Glomerular visceral epithelial cell (primary cell): ENCODE measurements around the gene DNASE1L1.
A peak's percentile ranks its signal among the peaks of the same experiment; 100 is the strongest.
"Not testable (repeated sequence)": the region's sequence is repeated elsewhere in the genome, so short reads cannot be mapped to it uniquely, and the experiment has no call there.

Source experiments
- DNase-seq: peaks from one replicate; pipeline ENCODE4 v3.0.0-alpha.2; 2016; ENCODE audit errors: extremely low spot score

DNASE1L1 gene

DNA sequence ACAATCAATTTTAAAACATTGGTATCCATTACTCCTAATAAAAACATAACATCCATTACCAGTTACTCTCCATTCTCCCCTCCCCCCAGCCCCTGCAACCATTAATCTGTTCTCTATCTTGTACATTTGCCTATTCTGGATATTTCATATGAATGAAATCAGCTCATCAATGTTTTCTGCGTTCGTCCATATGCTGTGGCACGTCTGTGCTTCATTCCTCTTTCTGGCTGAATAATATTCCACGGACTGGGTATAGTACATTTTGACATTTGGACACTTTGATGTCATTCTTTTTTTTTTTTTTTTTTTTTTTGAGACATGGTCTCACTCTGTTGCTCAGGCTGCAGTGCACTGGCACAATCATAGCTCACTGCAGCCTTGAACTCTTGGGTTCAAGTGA, 5.2 kb downstream of the DNASE1L1 start:
- no peak for DNase-seq

- no peak for DNase-seq
Measured at GRCh38 chrX:154403192-154403591, 5.9 kb downstream of the DNASE1L1 start.

DNA sequence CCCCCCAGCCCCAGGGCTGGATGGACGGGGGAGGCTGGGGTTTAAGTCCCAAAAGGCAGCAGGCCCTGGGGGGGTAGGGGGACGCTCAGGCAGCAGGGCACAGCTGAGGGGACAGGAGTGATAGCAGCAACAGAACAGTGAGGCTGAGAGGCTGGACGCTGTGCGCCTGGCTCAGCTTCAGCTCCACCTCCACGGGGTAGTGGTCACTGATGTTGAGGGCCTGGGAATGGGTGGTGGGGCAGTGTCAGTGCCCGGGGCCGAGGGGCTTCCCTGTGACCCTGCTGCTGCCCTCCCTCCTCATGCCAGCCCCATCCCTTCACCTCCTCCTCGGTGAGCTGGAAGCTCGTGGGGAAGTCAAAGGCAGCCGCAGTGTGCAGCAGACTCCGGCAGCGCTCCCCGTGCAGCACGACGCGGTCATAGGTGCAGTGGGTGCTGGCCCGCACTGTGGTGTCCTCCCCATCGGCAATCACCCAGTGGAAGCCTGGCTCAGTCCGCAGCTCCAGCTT, 6.4 kb downstream of the DNASE1L1 start:
- DNase-seq = no peak

DNA sequence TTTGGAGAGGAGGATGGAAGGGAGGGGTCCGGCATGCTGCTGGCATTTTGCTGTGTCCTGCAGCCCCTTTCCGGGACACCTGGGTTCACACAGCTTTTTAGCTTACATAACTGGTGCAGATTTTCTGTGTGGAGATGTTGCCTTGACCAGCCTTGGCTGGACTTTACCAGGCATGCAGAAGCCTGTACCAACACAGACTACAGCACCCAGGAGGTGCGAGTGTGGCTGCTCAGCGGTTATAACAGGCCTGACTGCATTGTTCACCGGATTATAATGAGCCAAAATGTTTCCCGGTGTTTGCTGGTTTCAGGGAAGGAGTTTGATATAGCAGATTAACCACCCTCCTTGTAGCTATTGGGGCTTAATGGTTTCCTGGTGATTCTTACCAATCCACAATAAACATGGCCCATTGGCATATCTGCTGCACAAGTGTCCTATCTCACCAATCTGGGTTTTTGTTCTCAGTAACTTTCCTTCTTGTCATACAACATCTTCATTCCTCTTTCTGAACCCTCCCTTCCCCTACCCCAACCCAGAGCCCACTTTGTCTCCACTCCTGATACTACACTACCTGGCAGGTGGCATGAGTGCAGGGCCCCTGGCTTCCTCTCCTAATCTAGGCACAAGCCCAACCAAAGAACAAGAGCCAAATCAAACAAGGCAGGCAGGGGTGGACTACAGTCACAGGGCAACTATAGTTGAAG, 7.0 kb downstream of the DNASE1L1 start:
- peak; percentile 17 for DNase-seq

GRCh38 chrX:154401045-154401799, 7.8 kb downstream of the DNASE1L1 start:
- peak; percentile 36 for DNase-seq

DNA sequence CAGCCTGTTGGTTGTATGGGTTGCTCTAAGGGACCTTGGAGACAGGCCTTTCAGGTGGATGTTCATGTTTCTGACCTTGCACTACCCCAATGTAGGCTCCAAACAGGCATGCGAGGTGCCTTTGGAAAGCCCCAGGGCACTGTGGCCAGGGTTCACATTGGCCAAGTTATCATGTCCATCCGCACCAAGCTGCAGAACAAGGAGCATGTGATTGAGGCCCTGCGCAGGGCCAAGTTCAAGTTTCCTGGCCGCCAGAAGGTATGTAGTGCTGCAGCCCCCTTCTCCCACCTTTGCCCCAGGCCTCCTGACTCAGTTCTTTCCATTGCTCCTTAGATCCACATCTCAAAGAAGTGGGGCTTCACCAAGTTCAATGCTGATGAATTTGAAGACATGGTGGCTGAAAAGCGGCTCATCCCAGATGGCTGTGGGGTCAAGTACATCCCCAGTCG, 8.7 kb downstream of the DNASE1L1 start:
- DNase-seq = not testable (repeated sequence)

GRCh38 chrX:154399527-154400368, 9.3 kb downstream of the DNASE1L1 start:
- no peak for DNase-seq

DNA sequence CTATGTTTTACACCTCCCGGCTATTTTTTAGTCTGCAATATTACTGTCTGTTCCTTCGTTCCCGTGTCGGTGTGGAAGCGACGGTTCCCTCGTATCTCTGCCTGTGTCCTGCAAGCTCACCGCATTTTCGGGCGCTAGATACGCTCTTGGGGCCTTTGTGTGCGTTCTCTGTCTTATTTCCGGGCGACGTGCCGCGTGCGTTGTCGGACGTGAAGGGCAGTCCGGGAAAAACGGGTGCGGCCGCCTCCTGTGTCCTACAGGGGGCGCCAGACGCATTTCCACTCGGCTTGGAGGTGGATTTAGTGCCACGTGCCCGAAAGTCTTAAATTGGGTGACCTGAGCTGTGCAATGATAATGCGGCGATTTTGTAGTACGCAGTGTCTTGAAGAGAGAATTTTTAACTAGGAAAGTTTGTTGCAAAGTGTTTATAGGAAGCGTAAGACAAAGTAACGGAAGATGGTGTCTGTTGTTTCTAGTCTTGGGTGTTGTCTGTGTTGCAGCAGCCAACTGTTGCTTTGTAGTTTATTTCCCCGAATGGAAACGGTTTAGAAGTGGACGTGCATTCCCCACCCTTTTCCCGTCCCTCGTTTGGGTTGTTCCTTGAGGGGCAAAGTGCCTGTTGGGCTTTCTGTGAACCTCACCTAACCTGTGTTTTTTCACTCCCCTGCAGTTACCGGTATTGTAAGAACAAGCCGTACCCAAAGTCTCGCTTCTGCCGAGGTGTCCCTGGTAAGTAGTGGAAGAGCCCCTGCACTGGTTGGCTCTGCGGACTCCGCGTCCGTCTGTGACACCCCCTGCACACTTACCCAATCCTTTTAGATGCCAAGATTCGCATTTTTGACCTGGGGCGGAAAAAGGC, 10.2 kb downstream of the DNASE1L1 start:
- DNase-seq = peak; percentile 78

DNA sequence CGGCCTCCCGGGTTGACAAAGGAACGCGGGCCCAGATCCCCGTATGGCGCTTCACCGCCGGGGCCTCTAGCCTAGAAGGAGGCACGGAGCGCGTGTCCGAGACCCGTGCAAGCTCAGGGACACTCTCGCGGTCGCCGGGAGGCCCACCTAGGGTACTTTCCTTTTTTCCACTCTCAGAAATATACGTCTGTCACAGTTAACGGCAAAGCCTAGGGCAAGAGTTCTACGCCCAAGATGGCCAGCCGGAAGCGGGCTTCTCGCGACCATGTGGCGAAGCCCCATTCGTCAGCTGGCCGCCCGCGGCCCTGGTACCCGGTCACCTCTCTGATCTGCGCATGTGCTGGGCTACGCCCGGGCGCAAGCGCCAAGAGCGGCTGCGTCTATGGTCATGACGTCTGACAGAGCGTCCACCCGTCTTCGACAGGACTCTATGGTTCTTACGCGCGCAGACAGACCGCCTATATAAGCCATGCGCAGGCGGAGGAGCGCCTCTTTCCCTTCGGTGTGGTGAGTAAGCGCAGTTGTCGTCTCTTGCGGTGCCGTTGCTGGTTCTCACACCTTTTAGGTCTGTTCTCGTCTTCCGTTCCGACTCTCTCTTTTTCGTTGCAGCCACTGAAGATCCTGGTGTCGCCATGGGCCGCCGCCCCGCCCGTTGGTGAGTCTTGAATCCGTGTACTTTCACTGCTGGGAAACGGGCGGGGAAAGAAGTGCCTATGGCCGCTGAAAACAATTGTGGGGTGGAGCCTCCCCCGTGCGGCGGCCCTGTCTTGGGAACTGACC, 11.0 kb downstream of the DNASE1L1 start, which contains the start of gene RPL10:
Gene RPL10 (plus strand): TSS at position 490 of the 780 bp plus-strand sequence. CDS start 143 bp downstream, at position 633.
- DNase-seq = peak; percentile 97

- peak; percentile 72 for DNase-seq
Measured at GRCh38 chrX:154396973-154397887, 11.8 kb downstream of the DNASE1L1 start.

- DNase-seq = peak; percentile 62
Measured at GRCh38 chrX:154396363-154396762, 12.7 kb downstream of the DNASE1L1 start.

DNA sequence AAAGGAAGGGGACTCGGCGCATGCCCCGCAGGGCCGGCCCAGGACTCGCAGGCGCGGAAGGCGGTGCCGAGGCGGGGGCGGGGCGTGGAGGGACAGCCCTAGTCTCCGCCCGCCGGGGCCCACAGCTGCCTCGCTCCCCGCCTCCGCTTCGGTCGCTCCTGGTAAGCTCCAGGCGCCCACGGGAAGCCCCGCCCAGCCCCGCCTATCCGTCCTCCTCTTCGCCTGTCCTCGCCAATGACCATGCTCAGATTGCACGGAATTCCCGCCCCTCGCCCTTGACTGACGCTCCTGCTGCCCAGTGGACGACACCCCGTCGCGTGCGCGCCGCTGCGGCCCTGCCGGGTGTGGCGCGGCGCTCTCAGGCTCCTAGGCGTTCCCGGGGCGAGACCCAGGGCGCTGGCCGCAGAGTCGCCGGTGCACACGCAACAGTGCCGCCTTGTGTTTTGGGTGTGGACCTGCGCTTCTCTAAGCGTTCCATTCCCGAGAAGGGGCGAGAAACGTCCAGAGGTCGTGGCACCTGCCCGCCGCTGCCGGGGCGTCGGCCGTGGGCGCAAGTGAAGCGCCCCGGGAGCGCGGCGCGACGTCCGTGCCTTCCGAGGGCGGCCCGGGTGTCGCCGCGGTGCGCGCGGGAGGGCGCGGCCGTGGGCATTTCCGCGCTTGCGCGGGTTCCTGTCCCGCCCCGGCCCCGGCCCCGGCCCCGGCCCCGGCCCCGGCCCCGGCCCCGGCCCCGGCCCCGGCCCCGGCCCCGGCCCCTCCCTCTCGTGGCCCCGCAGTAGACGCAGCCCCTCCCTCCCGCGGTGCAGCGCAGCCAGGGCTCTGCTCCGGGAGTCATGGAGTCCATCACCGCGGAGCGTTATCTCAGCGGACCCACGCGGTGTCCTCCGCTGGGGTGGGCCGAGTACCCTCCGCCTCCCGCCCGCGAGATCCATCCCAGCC, 19.0 kb downstream of the DNASE1L1 start:
- DNase-seq = not testable (repeated sequence)

DNA sequence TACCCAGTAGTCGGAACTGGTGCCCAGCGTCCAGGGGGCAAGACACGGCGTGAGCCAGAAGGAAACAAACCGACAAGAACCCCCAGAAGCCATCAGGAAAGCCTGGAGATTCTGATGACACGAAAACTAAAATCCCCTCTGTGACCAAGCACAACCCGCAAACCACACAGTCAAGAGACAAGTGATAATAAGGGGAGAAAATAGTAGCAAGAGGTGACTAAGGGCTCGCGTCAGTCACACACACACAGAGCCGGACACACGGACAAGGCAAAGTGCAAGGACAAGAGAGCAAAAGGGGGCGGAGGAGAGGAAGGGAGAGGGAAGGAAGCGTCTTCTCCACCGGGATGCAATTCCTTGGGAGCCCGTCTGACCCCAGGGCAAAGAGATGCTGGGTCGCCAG, 20.4 kb downstream of the DNASE1L1 start:
- not testable (repeated sequence) for DNase-seq

GRCh38 chrX:154388094-154388493, 21.0 kb downstream of the DNASE1L1 start:
- not testable (repeated sequence) for DNase-seq

GRCh38 chrX:154384284-154384892, 24.7 kb downstream of the DNASE1L1 start:
- no peak for DNase-seq

DNA sequence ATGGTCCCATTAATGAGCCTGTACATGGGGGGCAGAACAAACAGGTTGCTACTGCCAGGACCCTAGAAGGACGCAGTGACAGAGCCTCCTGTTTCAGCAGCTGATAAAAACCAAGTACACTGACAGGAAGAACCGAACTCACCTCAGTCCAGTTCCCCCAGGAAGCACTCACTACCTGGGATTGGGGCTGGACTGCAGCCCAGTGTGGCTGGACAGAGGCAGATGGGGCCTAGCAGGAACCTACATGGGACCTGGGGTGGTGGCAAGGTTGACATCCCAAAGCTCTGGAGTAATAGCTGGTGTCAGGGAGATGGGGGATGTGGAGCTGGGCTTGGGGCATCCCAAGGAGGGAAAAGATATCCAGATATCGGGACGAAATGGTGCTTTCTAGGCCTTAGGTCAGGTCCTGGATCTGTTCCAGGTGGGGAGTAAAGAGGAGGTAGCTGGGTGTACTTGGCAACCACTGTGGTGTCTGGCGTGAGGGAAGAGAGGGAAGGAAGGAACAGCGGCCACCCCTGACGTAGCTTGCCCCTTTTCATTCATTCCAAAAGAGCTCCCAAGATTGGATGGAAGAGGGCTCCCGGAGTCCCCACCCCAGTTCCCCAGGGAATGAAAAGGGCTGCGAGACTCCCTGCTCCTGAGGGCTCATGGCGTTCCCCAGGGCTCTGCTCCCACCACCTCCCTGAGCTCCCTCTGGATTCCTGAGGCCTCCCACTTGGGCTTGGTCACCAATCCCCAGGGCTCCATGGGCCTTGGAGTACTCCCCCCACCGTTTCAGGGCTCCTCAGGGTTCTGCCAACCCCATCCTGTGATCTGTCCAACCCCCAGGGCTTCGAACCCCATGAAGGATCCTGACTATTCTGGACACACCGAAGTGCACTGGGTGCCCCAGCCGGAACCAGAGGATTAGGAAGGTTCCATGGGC, 25.4 kb downstream of the DNASE1L1 start:
- no peak for DNase-seq
